Measurements from ENCODE around the gene RBM26. TPM values are rescaled to one million over a fixed set of nuclear protein-coding genes. Genes with fewer than 3 reads are reported as not detected.

RBM26 gene
- total RNA-seq = 10 to 100 TPM; 19.8 to 29.9 (median 21.3) TPM

GRCh38 chr13:79405831-79406596 lies at the start of gene RBM26:
RBM26 (minus strand) TSS chr13:79406255; CDS start chr13:79405774, 481 bp downstream.
- TF ChIP-seq POLR2A (IDR thresholded peaks at IDR 0.05; ENCODE audit: low read depth) (peak; percentile 35), CTCF (IDR thresholded peaks at IDR 0.05) (peak in 2 of 3 experiments; percentile 27 to 35), EP300 (IDR thresholded peaks at IDR 0.05) (no peak), POLR2AphosphoS5 (IDR thresholded peaks at IDR 0.05) (peak; percentile 74 to 80)
- H3K4me3 ChIP-seq = peak within 1 kb of the TSS; percentile 81 to 99 (median 96)
- WGBS = 0% methylated on average over 36 of the region's 72 CpGs
- H3K27me3 ChIP-seq = no peaks in the 10 kb centered on the region
- no peaks in the 10 kb centered on the region for H3K9me3 ChIP-seq
- peaks cover 39 to 55% (median 49%) of the 10 kb centered on the region in 4 donors for H3K4me1 ChIP-seq
- peak; percentile 98 for DNase-seq (ENCODE audit: extremely low spot score)
- intact Hi-C loops (cut with DNase I) = loop anchor here (10.0 kb wide), 1 partner anchor 929 kb away; no protein-coding TSS in a partner anchor
- no peaks in the 10 kb centered on the region for H3K36me3 ChIP-seq
- H3K27ac ChIP-seq (replicated peaks in 1 of 4) = peak within 1 kb of the TSS; percentile 88 to 97 (median 94)

GRCh38 chr13:79455331-79455730 lies 49.3 kb upstream of the RBM26 start:
- Histone ChIP-seq H3K4me1 (no peaks in the 10 kb centered on the region), H3K9me3 (no peaks in the 10 kb centered on the region), H3K27me3 (peaks cover 0 to 8% (median 0%) of the 10 kb centered on the region in 4 donors), H3K4me3 (no peak overlapping the region), H3K27ac (replicated peaks in 1 of 4) (no peak overlapping the region), H3K36me3 (no peaks in the 10 kb centered on the region)
- TF ChIP-seq POLR2AphosphoS5 (IDR thresholded peaks at IDR 0.05) = no peak
- TF ChIP-seq EP300 (IDR thresholded peaks at IDR 0.05) = no peak
- TF ChIP-seq POLR2A (IDR thresholded peaks at IDR 0.05; ENCODE audit: low read depth) = no peak
- no peak for TF ChIP-seq CTCF (IDR thresholded peaks at IDR 0.05)
- WGBS = 95% methylated on average over 7 of the region's 7 CpGs
- DNase-seq (ENCODE audit: extremely low spot score) = no peak
- intact Hi-C loops (cut with DNase I) = no loop called here

GRCh38 chr13:79452239-79452913 lies 46.3 kb upstream of the RBM26 start:
- Histone ChIP-seq H3K4me3 (no peak overlapping the region), H3K27me3 (peaks cover 0 to 8% (median 0%) of the 10 kb centered on the region in 4 donors), H3K9me3 (no peaks in the 10 kb centered on the region), H3K36me3 (no peaks in the 10 kb centered on the region), H3K4me1 (no peaks in the 10 kb centered on the region), H3K27ac (replicated peaks in 1 of 4) (no peak overlapping the region)
- TF ChIP-seq EP300 (IDR thresholded peaks at IDR 0.05) = no peak
- DNase-seq (ENCODE audit: extremely low spot score) = no peak
- intact Hi-C loops (cut with DNase I) = no loop called here
- 79% methylated on average over 3 of the region's 3 CpGs for WGBS

- Histone ChIP-seq H3K4me1 (no peaks in the 10 kb centered on the region), H3K36me3 (no peaks in the 10 kb centered on the region), H3K27me3 (peaks cover 0 to 8% (median 0%) of the 10 kb centered on the region in 4 donors), H3K4me3 (no peak overlapping the region), H3K9me3 (no peaks in the 10 kb centered on the region), H3K27ac (replicated peaks in 1 of 4) (no peak overlapping the region)
- 32% methylated on average over 3 of the region's 3 CpGs for WGBS
- TF ChIP-seq CTCF (IDR thresholded peaks at IDR 0.05) (no peak), POLR2AphosphoS5 (IDR thresholded peaks at IDR 0.05) (no peak), POLR2A (IDR thresholded peaks at IDR 0.05; ENCODE audit: low read depth) (no peak), EP300 (IDR thresholded peaks at IDR 0.05) (no peak)
- DNase-seq (ENCODE audit: extremely low spot score) = no peak
- intact Hi-C loops (cut with DNase I) = no loop called here
Observed at GRCh38 chr13:79451500-79451962, 45.5 kb upstream of the RBM26 start.

GRCh38 chr13:79450110-79450509 lies 44.1 kb upstream of the RBM26 start:
- H3K36me3 ChIP-seq = no peaks in the 10 kb centered on the region
- TF ChIP-seq POLR2A (IDR thresholded peaks at IDR 0.05; ENCODE audit: low read depth) = no peak
- no peak for TF ChIP-seq POLR2AphosphoS5 (IDR thresholded peaks at IDR 0.05)
- no peak for TF ChIP-seq EP300 (IDR thresholded peaks at IDR 0.05)
- TF ChIP-seq CTCF (IDR thresholded peaks at IDR 0.05) = no peak
- 91% methylated on average over 4 of the region's 4 CpGs for WGBS
- intact Hi-C loops (cut with DNase I) = no loop called here
- H3K27ac ChIP-seq (replicated peaks in 1 of 4) = no peak overlapping the region
- no peaks in the 10 kb centered on the region for H3K4me1 ChIP-seq
- DNase-seq (ENCODE audit: extremely low spot score) = no peak
- H3K4me3 ChIP-seq = no peak overlapping the region
- H3K27me3 ChIP-seq = peaks cover 0 to 4% (median 0%) of the 10 kb centered on the region in 4 donors
- no peaks in the 10 kb centered on the region for H3K9me3 ChIP-seq
